Parathyroid adenoma (tissue), 2 donors: ENCODE results near the gene PRDM16.

ENCODE experiments used
- H2AFZ ChIP-seq: fragments of 300-600 bp; sonication (generic); one replicate; pipeline ENCODE4 v1.7.0; 2017; ENCODE audit warnings: antibody characterized with exemption, mild to moderate bottlenecking
- H3K27ac ChIP-seq: fragments of 300-600 bp; sonication (generic); one replicate; pipeline ENCODE4 v1.7.0; 2017
- H3K27me3 ChIP-seq: fragments of 300-600 bp; sonication (generic); one replicate; pipeline ENCODE4 v1.7.0; 2017; ENCODE audit warnings: low read length; ENCODE audit not compliant: control insufficient read depth, insufficient read depth
- H3K36me3 ChIP-seq: fragments of 300-600 bp; sonication (generic); one replicate; pipeline ENCODE4 v1.7.0; 2017; ENCODE audit warnings: low read length; ENCODE audit not compliant: control insufficient read depth, insufficient read depth
- H3K4me1 ChIP-seq: fragments of 300-600 bp; sonication (generic); one replicate; pipeline ENCODE4 v1.7.0; 2017; ENCODE audit warnings: control low read depth
- H3K4me2 ChIP-seq: fragments of 300-600 bp; sonication (generic); one replicate; pipeline ENCODE4 v1.7.0; 2017; ENCODE audit warnings: low read length
- H3K4me3 ChIP-seq: fragments of 300-600 bp; sonication (generic); one replicate; pipeline ENCODE4 v1.7.0; 2017; ENCODE audit warnings: low read depth, low read length
- H3K79me2 ChIP-seq: fragments of 300-600 bp; sonication (generic); one replicate; pipeline ENCODE4 v1.7.0; 2017; ENCODE audit warnings: control low read depth
- H3K9ac ChIP-seq: fragments of 300-600 bp; sonication (generic); one replicate; pipeline ENCODE4 v1.7.0; 2017; ENCODE audit warnings: mild to moderate bottlenecking
- H3K9me3 ChIP-seq: fragments of 300-600 bp; sonication (generic); one replicate; pipeline ENCODE4 v1.7.0; 2017; ENCODE audit warnings: low read length; ENCODE audit not compliant: control insufficient read depth
- TF ChIP-seq, protein P1 (sequence below): fragments of 300-600 bp; sonication (generic); IDR thresholded peaks from one replicate; pipeline ENCODE4 v1.7.0; 2017; ENCODE audit warnings: antibody characterized with exemption, mild to moderate bottlenecking
- donor health status: primary hyperparathyroidism.

Gene PRDM16

DNA sequence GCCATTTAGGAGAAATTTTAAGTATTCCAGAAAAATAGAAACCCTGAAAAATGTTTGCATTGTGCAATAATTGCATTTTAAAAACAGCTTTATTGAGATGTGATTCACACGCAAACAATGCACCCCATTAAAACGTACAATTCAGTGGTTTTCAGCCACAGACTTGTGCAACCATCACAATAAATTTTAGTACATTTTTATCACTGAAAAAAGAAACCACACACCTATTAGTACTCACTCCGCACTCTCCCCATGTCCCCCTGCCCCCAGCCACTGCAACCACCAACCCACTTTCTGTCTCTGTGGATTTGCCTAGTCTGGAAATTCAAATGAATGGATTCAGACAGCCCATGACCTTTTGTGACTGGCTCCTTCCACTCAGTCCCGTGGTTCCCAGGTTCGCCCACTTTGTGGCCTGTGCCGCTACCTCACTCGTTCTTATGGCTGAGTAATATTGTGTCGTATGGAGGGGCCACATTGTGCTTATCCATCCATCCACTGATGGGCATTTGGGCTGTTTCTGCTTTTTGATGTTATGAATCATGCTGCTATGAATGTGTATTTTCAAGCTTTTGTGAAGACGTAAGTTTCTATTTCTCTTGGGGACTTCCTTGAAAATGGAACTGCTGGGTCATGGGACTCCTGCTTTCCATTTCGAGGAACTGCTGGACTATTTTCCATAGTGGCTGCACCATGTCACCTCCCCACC, 237.7 kb downstream of the PRDM16 start:
- TF ChIP-seq, protein P1, sequence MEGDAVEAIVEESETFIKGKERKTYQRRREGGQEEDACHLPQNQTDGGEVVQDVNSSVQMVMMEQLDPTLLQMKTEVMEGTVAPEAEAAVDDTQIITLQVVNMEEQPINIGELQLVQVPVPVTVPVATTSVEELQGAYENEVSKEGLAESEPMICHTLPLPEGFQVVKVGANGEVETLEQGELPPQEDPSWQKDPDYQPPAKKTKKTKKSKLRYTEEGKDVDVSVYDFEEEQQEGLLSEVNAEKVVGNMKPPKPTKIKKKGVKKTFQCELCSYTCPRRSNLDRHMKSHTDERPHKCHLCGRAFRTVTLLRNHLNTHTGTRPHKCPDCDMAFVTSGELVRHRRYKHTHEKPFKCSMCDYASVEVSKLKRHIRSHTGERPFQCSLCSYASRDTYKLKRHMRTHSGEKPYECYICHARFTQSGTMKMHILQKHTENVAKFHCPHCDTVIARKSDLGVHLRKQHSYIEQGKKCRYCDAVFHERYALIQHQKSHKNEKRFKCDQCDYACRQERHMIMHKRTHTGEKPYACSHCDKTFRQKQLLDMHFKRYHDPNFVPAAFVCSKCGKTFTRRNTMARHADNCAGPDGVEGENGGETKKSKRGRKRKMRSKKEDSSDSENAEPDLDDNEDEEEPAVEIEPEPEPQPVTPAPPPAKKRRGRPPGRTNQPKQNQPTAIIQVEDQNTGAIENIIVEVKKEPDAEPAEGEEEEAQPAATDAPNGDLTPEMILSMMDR, result no peak
- H2AFZ ChIP-seq, result no peak overlapping the region
- no peak overlapping the region for H3K4me2 ChIP-seq
- H3K9me3 ChIP-seq, result no peaks in the 10 kb centered on the region
- H3K4me3 ChIP-seq, result no peak overlapping the region
- no peak overlapping the region for H3K9ac ChIP-seq
- no peaks in the 10 kb centered on the region for H3K27me3 ChIP-seq
- H3K27ac ChIP-seq, result no peak overlapping the region
- no peaks in the 10 kb centered on the region for H3K79me2 ChIP-seq
- H3K4me1 ChIP-seq, result no peaks in the 10 kb centered on the region
- H3K36me3 ChIP-seq, result no peaks in the 10 kb centered on the region

DNA sequence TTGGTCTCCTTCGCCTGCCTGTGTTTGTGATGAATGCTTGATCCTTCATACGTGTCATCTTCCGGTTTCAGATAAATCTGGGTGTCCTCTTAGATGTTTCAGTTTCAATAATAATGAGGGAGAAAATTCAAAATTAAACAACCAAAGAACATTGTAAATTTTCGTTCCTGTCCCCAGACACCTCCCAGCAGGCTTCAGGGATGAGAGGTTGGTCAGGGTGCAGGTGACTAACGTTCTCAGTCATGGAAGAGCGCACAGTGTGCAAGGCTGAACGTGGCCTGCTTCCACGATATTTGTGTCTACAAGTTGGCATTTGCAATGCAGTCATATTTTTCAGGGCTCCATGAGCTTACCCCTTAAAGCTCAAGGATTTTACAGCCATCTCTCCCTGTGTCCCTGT, 238.4 kb downstream of the PRDM16 start:
- Histone ChIP-seq H3K4me1 (no peaks in the 10 kb centered on the region), H3K4me3 (no peak overlapping the region)

DNA sequence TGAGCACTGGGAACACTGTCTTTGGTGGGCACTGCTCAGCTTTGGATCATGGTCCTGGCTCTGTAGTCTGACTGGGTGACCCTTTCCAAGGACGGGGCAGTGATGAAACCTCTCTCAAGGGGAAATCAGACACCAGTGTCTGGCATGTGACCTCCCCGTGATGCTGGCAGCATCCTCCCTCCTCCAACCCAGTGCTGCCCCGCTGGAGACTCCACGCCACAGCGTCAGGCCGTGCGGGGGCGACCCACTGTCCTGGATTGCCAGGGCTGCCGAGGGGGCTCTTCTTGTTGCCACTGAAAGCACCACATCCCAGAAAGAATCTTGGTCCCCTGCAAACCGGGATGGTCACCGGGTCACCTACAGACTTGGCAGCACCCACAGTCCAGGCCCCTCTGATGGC, 239.1 kb downstream of the PRDM16 start:
- TF ChIP-seq, protein P1, result no peak
- Histone ChIP-seq H3K79me2 (no peaks in the 10 kb centered on the region), H3K27me3 (no peaks in the 10 kb centered on the region), H3K4me1 (no peaks in the 10 kb centered on the region), H3K4me3 (no peak overlapping the region), H3K9me3 (no peaks in the 10 kb centered on the region), H3K9ac (no peak overlapping the region), H2AFZ (no peak overlapping the region), H3K4me2 (no peak overlapping the region), H3K27ac (no peak overlapping the region), H3K36me3 (no peaks in the 10 kb centered on the region)

More for the DNA sequence above, 238.4 kb downstream of the PRDM16 start:
- no peaks in the 10 kb centered on the region for H3K79me2 ChIP-seq
- no peaks in the 10 kb centered on the region for H3K27me3 ChIP-seq
- no peak overlapping the region for H2AFZ ChIP-seq
- no peaks in the 10 kb centered on the region for H3K36me3 ChIP-seq
- no peak overlapping the region for H3K27ac ChIP-seq
- H3K4me2 ChIP-seq, result no peak overlapping the region
- H3K9me3 ChIP-seq, result no peaks in the 10 kb centered on the region
- H3K9ac ChIP-seq, result no peak overlapping the region
- TF ChIP-seq, protein P1, result no peak

DNA sequence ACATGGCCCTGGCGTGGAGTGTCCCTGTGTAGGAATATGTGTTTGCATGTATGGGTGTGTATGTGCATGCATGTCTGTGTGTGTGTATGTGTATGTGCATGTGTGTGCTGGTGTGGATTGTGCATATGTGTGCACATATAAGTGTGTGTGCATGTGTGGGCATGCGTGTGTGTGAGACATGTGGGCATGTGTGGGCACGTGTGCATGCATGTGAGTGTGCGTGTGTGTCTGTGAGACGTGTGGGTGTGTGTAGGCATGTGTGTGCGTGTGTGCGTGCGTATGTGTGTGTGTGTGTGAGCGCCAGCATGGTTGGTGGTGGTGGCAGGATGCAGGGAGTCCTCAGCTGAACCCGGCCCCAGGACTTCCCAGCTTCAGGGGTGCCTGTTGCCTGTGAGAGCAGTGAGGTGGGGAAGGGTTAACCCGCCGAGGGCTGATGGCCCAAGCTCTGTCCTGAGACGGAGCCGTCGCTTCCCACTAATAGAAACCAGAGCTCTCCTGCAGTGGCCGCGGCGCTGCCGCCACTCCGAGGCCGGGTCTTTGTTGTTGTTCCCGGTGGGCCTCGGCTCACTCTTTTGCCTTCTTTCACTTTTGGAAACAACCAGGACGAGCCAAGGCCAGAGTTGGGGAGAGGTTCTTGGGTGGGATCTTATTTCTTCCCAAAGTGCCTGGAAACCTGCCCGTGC, 241.9 kb downstream of the PRDM16 start:
- no peak overlapping the region for H3K4me2 ChIP-seq
- no peaks in the 10 kb centered on the region for H3K36me3 ChIP-seq
- H3K79me2 ChIP-seq, result no peaks in the 10 kb centered on the region
- H3K9me3 ChIP-seq, result no peaks in the 10 kb centered on the region
- TF ChIP-seq, protein P1, result no peak
- H3K4me3 ChIP-seq, result no peak overlapping the region
- no peaks in the 10 kb centered on the region for H3K27me3 ChIP-seq
- no peak overlapping the region for H3K27ac ChIP-seq
- H2AFZ ChIP-seq, result no peak overlapping the region
- no peak overlapping the region for H3K9ac ChIP-seq
- H3K4me1 ChIP-seq, result no peaks in the 10 kb centered on the region
